Adipocyte (in vitro differentiated cells): ENCODE data around the gene KLHL6.
A peak's percentile ranks its signal among the peaks of the same experiment; 100 is the strongest.

Experiments used
- DNase-seq: peaks from one replicate; pipeline ENCODE4 v3.0.0-alpha.2; 2015; ENCODE audit warnings: low read depth
- H3K27me3 ChIP-seq: replicated peaks from 2 replicates; pipeline ENCODE4 v1.7.0; 2013; ENCODE audit warnings: mild to moderate bottlenecking, low read length, moderate library complexity; ENCODE audit not compliant: control insufficient read depth, insufficient read depth
- H3K36me3 ChIP-seq: 2 replicates; pipeline ENCODE4 v1.7.0; 2013; ENCODE audit warnings: low read length, mild to moderate bottlenecking, moderate library complexity; ENCODE audit not compliant: control insufficient read depth, insufficient read depth, severe bottlenecking
- H3K4me1 ChIP-seq: 2 replicates; pipeline ENCODE4 v1.7.0; 2013; ENCODE audit warnings: mild to moderate bottlenecking, low read length, moderate library complexity; ENCODE audit not compliant: control insufficient read depth, insufficient read depth
- H3K4me3 ChIP-seq: 2 replicates; pipeline ENCODE4 v1.7.0; 2013; ENCODE audit warnings: mild to moderate bottlenecking, low read length, moderate library complexity
- H3K9ac ChIP-seq: 2 replicates; pipeline ENCODE4 v1.7.0; 2013; ENCODE audit warnings: mild to moderate bottlenecking, low read length, moderate library complexity
- H3K9me3 ChIP-seq: 2 replicates; pipeline ENCODE4 v1.7.0; 2013; ENCODE audit warnings: mild to moderate bottlenecking, low read length, moderate library complexity; ENCODE audit not compliant: control insufficient read depth

KLHL6 gene

GRCh38 chr3:183564046-183564445, 8.5 kb upstream of the KLHL6 start:
- peaks cover 2% of the 10 kb centered on the region for H3K27me3 ChIP-seq
- no peaks in the 10 kb centered on the region for H3K4me1 ChIP-seq
- H3K9me3 ChIP-seq = no peaks in the 10 kb centered on the region
- no peak overlapping the region for H3K9ac ChIP-seq
- no peak for DNase-seq
- H3K4me3 ChIP-seq = no peak overlapping the region
- no peaks in the 10 kb centered on the region for H3K36me3 ChIP-seq

GRCh38 chr3:183563536-183563874, 8.0 kb upstream of the KLHL6 start:
- DNase-seq = no peak
- Histone ChIP-seq H3K4me1 (no peaks in the 10 kb centered on the region), H3K9ac (no peak overlapping the region), H3K9me3 (no peaks in the 10 kb centered on the region), H3K27me3 (peaks cover 2% of the 10 kb centered on the region), H3K36me3 (no peaks in the 10 kb centered on the region), H3K4me3 (no peak overlapping the region)

- DNase-seq = no peak
- H3K9ac ChIP-seq = no peak overlapping the region
Observed at GRCh38 chr3:183560607-183561006, 5.1 kb upstream of the KLHL6 start.

GRCh38 chr3:183558495-183558894, 3.0 kb upstream of the KLHL6 start:
- Histone ChIP-seq H3K9me3 (no peaks in the 10 kb centered on the region), H3K36me3 (no peaks in the 10 kb centered on the region), H3K27me3 (peaks cover 2% of the 10 kb centered on the region), H3K4me3 (no peak overlapping the region), H3K4me1 (no peaks in the 10 kb centered on the region), H3K9ac (no peak overlapping the region)
- no peak for DNase-seq

More at GRCh38 chr3:183560607-183561006, 5.1 kb upstream of the KLHL6 start:
- no peaks in the 10 kb centered on the region for H3K9me3 ChIP-seq
- no peaks in the 10 kb centered on the region for H3K36me3 ChIP-seq
- H3K4me1 ChIP-seq = no peaks in the 10 kb centered on the region
- H3K27me3 ChIP-seq = peaks cover 2% of the 10 kb centered on the region
- H3K4me3 ChIP-seq = no peak overlapping the region

GRCh38 chr3:183556722-183557121, 1.2 kb upstream of the KLHL6 start:
- Histone ChIP-seq H3K27me3 (no peaks in the 10 kb centered on the region), H3K36me3 (no peaks in the 10 kb centered on the region), H3K4me1 (no peaks in the 10 kb centered on the region), H3K9ac (no peak overlapping the region), H3K4me3 (no peak overlapping the region), H3K9me3 (no peaks in the 10 kb centered on the region)
- DNase-seq = no peak

GRCh38 chr3:183554377-183554776, 1.1 kb downstream of the KLHL6 start:
- no peaks in the 10 kb centered on the region for H3K27me3 ChIP-seq

GRCh38 chr3:183553334-183554026, 2.0 kb downstream of the KLHL6 start:
- no peak for DNase-seq
- Histone ChIP-seq H3K4me1 (peaks cover 3% of the 10 kb centered on the region), H3K27me3 (no peaks in the 10 kb centered on the region), H3K36me3 (no peaks in the 10 kb centered on the region), H3K4me3 (no peak overlapping the region), H3K9me3 (no peaks in the 10 kb centered on the region), H3K9ac (no peak overlapping the region)

More at GRCh38 chr3:183554377-183554776, 1.1 kb downstream of the KLHL6 start:
- Histone ChIP-seq H3K9me3 (no peaks in the 10 kb centered on the region), H3K4me3 (no peak overlapping the region), H3K9ac (no peak overlapping the region), H3K4me1 (no peaks in the 10 kb centered on the region), H3K36me3 (no peaks in the 10 kb centered on the region)
- DNase-seq = no peak

- H3K9ac ChIP-seq = no peak overlapping the region
- no peaks in the 10 kb centered on the region for H3K9me3 ChIP-seq
- H3K4me1 ChIP-seq = peaks cover 11% of the 10 kb centered on the region
- no peak for DNase-seq
- no peaks in the 10 kb centered on the region for H3K36me3 ChIP-seq
- no peaks in the 10 kb centered on the region for H3K27me3 ChIP-seq
- H3K4me3 ChIP-seq = no peak overlapping the region
Observed at GRCh38 chr3:183551930-183552329, 3.6 kb downstream of the KLHL6 start.

GRCh38 chr3:183548262-183548769, 7.2 kb downstream of the KLHL6 start:
- Histone ChIP-seq H3K4me3 (no peak overlapping the region), H3K9me3 (no peaks in the 10 kb centered on the region), H3K9ac (peak overlapping the region; percentile 5), H3K27me3 (peaks cover 4% of the 10 kb centered on the region), H3K36me3 (no peaks in the 10 kb centered on the region), H3K4me1 (peaks cover 11% of the 10 kb centered on the region)
- peak; percentile 75 for DNase-seq

- Histone ChIP-seq H3K9ac (no peak overlapping the region), H3K4me1 (peaks cover 11% of the 10 kb centered on the region), H3K27me3 (peaks cover 5% of the 10 kb centered on the region), H3K36me3 (no peaks in the 10 kb centered on the region), H3K9me3 (no peaks in the 10 kb centered on the region), H3K4me3 (no peak overlapping the region)
- DNase-seq = no peak
Observed at GRCh38 chr3:183546625-183547024, 8.9 kb downstream of the KLHL6 start.

- Histone ChIP-seq H3K36me3 (no peaks in the 10 kb centered on the region), H3K9ac (no peak overlapping the region), H3K4me3 (no peak overlapping the region), H3K27me3 (peaks cover 9% of the 10 kb centered on the region), H3K9me3 (no peaks in the 10 kb centered on the region), H3K4me1 (peaks cover 11% of the 10 kb centered on the region)
- DNase-seq = no peak
Observed at GRCh38 chr3:183545708-183546107, 9.8 kb downstream of the KLHL6 start.

- H3K4me1 ChIP-seq = peaks cover 9% of the 10 kb centered on the region
- H3K9me3 ChIP-seq = no peaks in the 10 kb centered on the region
- no peak overlapping the region for H3K9ac ChIP-seq
Observed at GRCh38 chr3:183542355-183542754, 13.2 kb downstream of the KLHL6 start.

More at GRCh38 chr3:183542355-183542754, 13.2 kb downstream of the KLHL6 start:
- Histone ChIP-seq H3K36me3 (no peaks in the 10 kb centered on the region), H3K27me3 (peaks cover 9% of the 10 kb centered on the region), H3K4me3 (no peak overlapping the region)
- DNase-seq = no peak
